Iris pigment epithelial cell (primary cell): Measurements from ENCODE around the gene CDYL2.
"Not testable (repeated sequence)": the region's sequence is repeated elsewhere in the genome, so short reads cannot be mapped to it uniquely, and the experiment has no call there.

Source experiments
- DNase-seq: peaks from one replicate; pipeline ENCODE4 v3.0.0-alpha.2; 2011; ENCODE audit warnings: low read depth

The CDYL2 gene

GRCh38 chr16:80670170-80670865 lies 134.1 kb downstream of the CDYL2 start:
- DNase-seq = no peak

- no peak for DNase-seq
These were observed 134.7 kb downstream of the CDYL2 start for GRCh38 chr16:80669673-80670072.

- DNase-seq = no peak
These were observed 136.5 kb downstream of the CDYL2 start for GRCh38 chr16:80667925-80668324.

GRCh38 chr16:80667251-80667560 lies 137.2 kb downstream of the CDYL2 start:
- no peak for DNase-seq

GRCh38 chr16:80666378-80667250 lies 137.8 kb downstream of the CDYL2 start:
- no peak for DNase-seq

- no peak for DNase-seq
These were observed 139.0 kb downstream of the CDYL2 start for GRCh38 chr16:80665356-80665755.

GRCh38 chr16:80664786-80665185 lies 139.6 kb downstream of the CDYL2 start:
- no peak for DNase-seq

GRCh38 chr16:80664226-80664625 lies 140.2 kb downstream of the CDYL2 start:
- no peak for DNase-seq

GRCh38 chr16:80663078-80663477 lies 141.3 kb downstream of the CDYL2 start:
- DNase-seq = no peak

GRCh38 chr16:80659865-80660264 lies 144.5 kb downstream of the CDYL2 start:
- no peak for DNase-seq

- DNase-seq = no peak
These were observed 147.7 kb downstream of the CDYL2 start for GRCh38 chr16:80656711-80657150.

- no peak for DNase-seq
These were observed 148.2 kb downstream of the CDYL2 start for GRCh38 chr16:80656161-80656560.

- no peak for DNase-seq
These were observed 148.6 kb downstream of the CDYL2 start for GRCh38 chr16:80655751-80656150.

- no peak for DNase-seq
These were observed 150.1 kb downstream of the CDYL2 start for GRCh38 chr16:80654094-80654862.

- no peak for DNase-seq
These were observed 152.0 kb downstream of the CDYL2 start for GRCh38 chr16:80652441-80652840.

GRCh38 chr16:80650281-80650680 lies 154.1 kb downstream of the CDYL2 start:
- not testable (repeated sequence) for DNase-seq

GRCh38 chr16:80640316-80640715 lies 164.1 kb downstream of the CDYL2 start:
- no peak for DNase-seq

GRCh38 chr16:80639636-80640035 lies 164.8 kb downstream of the CDYL2 start:
- DNase-seq = no peak

- DNase-seq = no peak
These were observed 166.8 kb downstream of the CDYL2 start for GRCh38 chr16:80637621-80638020.

GRCh38 chr16:80631581-80631980 lies 172.8 kb downstream of the CDYL2 start:
- no peak for DNase-seq

- DNase-seq = no peak
These were observed 176.1 kb downstream of the CDYL2 start for GRCh38 chr16:80628254-80628653.

- no peak for DNase-seq
These were observed 177.3 kb downstream of the CDYL2 start for GRCh38 chr16:80627108-80627507.

GRCh38 chr16:80623376-80623775 lies 181.0 kb downstream of the CDYL2 start:
- DNase-seq = peak; percentile 37
